Hypothalamus (tissue), 51 donors: ENCODE data around the gene RAD51B.
A peak's percentile ranks its signal among the peaks of the same experiment; 100 is the strongest.

Source experiments
- DNase-seq, 51 donors: peaks; one replicate each; lab custom pipeline; 2025; lab: John Stamatoyannopoulos, UW

RAD51B gene

GRCh38 chr14:67831113-67831512 lies 11.5 kb downstream of the RAD51B start:
- DNase-seq, result no peak

- no peak for DNase-seq
Measured at GRCh38 chr14:67833403-67833802, 13.8 kb downstream of the RAD51B start.

GRCh38 chr14:67835596-67835995 lies 16.0 kb downstream of the RAD51B start:
- no peak for DNase-seq

GRCh38 chr14:67837011-67837624 lies 17.5 kb downstream of the RAD51B start:
- DNase-seq, result peak in 4 of 51 donors; percentile 2 to 8 (median 7)

GRCh38 chr14:67846029-67846610 lies 26.5 kb downstream of the RAD51B start:
- DNase-seq, result no peak

- no peak for DNase-seq
Measured at GRCh38 chr14:67850066-67850830, 30.7 kb downstream of the RAD51B start.

GRCh38 chr14:67851785-67852410 lies 32.3 kb downstream of the RAD51B start:
- DNase-seq, result no peak

GRCh38 chr14:67852926-67853604 lies 33.5 kb downstream of the RAD51B start:
- DNase-seq, result no peak

- DNase-seq, result no peak
Measured at GRCh38 chr14:67853715-67854114, 34.1 kb downstream of the RAD51B start.

- no peak for DNase-seq
Measured at GRCh38 chr14:67856827-67857226, 37.2 kb downstream of the RAD51B start.

GRCh38 chr14:67857778-67858350 lies 38.3 kb downstream of the RAD51B start:
- DNase-seq, result no peak

GRCh38 chr14:67859169-67859749 lies 39.7 kb downstream of the RAD51B start:
- no peak for DNase-seq

- DNase-seq, result no peak
Measured at GRCh38 chr14:67863223-67863622, 43.6 kb downstream of the RAD51B start.

- DNase-seq, result no peak
Measured at GRCh38 chr14:67875175-67876006, 55.8 kb downstream of the RAD51B start.

GRCh38 chr14:67879026-67879425 lies 59.4 kb downstream of the RAD51B start:
- no peak for DNase-seq

- DNase-seq, result no peak
Measured at GRCh38 chr14:67881225-67881624, 61.6 kb downstream of the RAD51B start.

GRCh38 chr14:67882986-67883555 lies 63.5 kb downstream of the RAD51B start:
- DNase-seq, result no peak

- DNase-seq, result no peak
Measured at GRCh38 chr14:67883717-67884116, 64.1 kb downstream of the RAD51B start.

GRCh38 chr14:67886191-67886590 lies 66.6 kb downstream of the RAD51B start:
- no peak for DNase-seq
